LoVo (cell line): ENCODE measurements around the gene SAP130.
A peak's percentile ranks its signal among the peaks of the same experiment; 100 is the strongest.
"Not testable (repeated sequence)": the region's sequence is repeated elsewhere in the genome, so short reads cannot be mapped to it uniquely, and the experiment has no call there.

Source experiments
- DNase-seq: peaks from one replicate; pipeline ENCODE4 v3.0.0-alpha.2; 2016; ENCODE audit warnings: low spot score

Gene SAP130

GRCh38 chr2:127953128-127953718, 74.6 kb downstream of the SAP130 start:
- DNase-seq = no peak

- DNase-seq = no peak
These were observed 76.8 kb downstream of the SAP130 start for GRCh38 chr2:127951026-127951425.

- no peak for DNase-seq
These were observed 77.6 kb downstream of the SAP130 start for GRCh38 chr2:127950264-127950663.

- no peak for DNase-seq
These were observed 82.6 kb downstream of the SAP130 start for GRCh38 chr2:127945281-127945680.

GRCh38 chr2:127943186-127943585, 84.7 kb downstream of the SAP130 start:
- DNase-seq = no peak

- DNase-seq = no peak
These were observed 85.9 kb downstream of the SAP130 start for GRCh38 chr2:127942002-127942401.

- DNase-seq = no peak
These were observed 86.4 kb downstream of the SAP130 start for GRCh38 chr2:127941461-127941860.

- no peak for DNase-seq
These were observed 87.2 kb downstream of the SAP130 start for GRCh38 chr2:127940641-127941040.

- no peak for DNase-seq
These were observed 92.5 kb downstream of the SAP130 start for GRCh38 chr2:127935337-127935736.

GRCh38 chr2:127932199-127932876, 95.5 kb downstream of the SAP130 start:
- DNase-seq = peak; percentile 84

GRCh38 chr2:127929449-127929848, 98.4 kb downstream of the SAP130 start:
- no peak for DNase-seq

- DNase-seq = no peak
These were observed 100.5 kb downstream of the SAP130 start for GRCh38 chr2:127927384-127927783.

GRCh38 chr2:127917916-127918315, 109.9 kb downstream of the SAP130 start:
- DNase-seq = no peak

GRCh38 chr2:127913808-127914457, 113.9 kb downstream of the SAP130 start:
- DNase-seq = peak; percentile 83

- no peak for DNase-seq
These were observed 116.1 kb downstream of the SAP130 start for GRCh38 chr2:127911737-127912136.

GRCh38 chr2:127910415-127910814, 117.4 kb downstream of the SAP130 start:
- DNase-seq = no peak

- DNase-seq = no peak
These were observed 118.8 kb downstream of the SAP130 start for GRCh38 chr2:127909019-127909418.

- DNase-seq = not testable (repeated sequence)
These were observed 120.0 kb downstream of the SAP130 start for GRCh38 chr2:127907733-127908400.

GRCh38 chr2:127906206-127906926, 121.5 kb downstream of the SAP130 start:
- DNase-seq = no peak

- no peak for DNase-seq
These were observed 126.4 kb downstream of the SAP130 start for GRCh38 chr2:127901339-127902056.

- DNase-seq = no peak
These were observed 130.2 kb downstream of the SAP130 start for GRCh38 chr2:127897531-127898211.
